Tibial artery (tissue), 4 donors: ENCODE data around the gene ATF6.

Source experiments
- DNase-seq, 2 donors: peaks; one replicate each; pipeline ENCODE4 v3.0.0-alpha.2; 2019
- H3K27ac ChIP-seq, 2 donors: fragments of 200-600 bp; sonication (generic) in 1 of 2; 1 replicate in 1 of 2; 2 replicates in 1 of 2; pipeline ENCODE4 v1.5.1; 2018 to 2019; ENCODE audit warnings: mild to moderate bottlenecking in 1 of 2
- H3K27me3 ChIP-seq, 2 donors: fragments of 200-600 bp; sonication (generic) in 1 of 2; one replicate each; pipeline versions ENCODE4 v1.5.1 to v1.6.0; 2016 to 2019
- H3K36me3 ChIP-seq, 3 donors: fragments of 200-600 bp; sonication (generic) in 2 of 3; one replicate each; pipeline ENCODE4 v1.5.1; 2016 to 2019; ENCODE audit warnings: mild to moderate bottlenecking in 2 of 3
- H3K4me1 ChIP-seq, 4 donors: fragments of 200-600 bp; sonication (generic) in 2 of 4; 1 replicate in 3 of 4; 2 replicates in 1 of 4; pipeline ENCODE4 v1.5.1; 2016 to 2019
- H3K4me3 ChIP-seq, 2 donors: fragments of 200-600 bp; sonication (generic) in 1 of 2; 1 replicate in 1 of 2; 2 replicates in 1 of 2; pipeline ENCODE4 v1.5.1; 2018 to 2019; ENCODE audit warnings: mild to moderate bottlenecking in 2 of 2
- H3K9me3 ChIP-seq, 3 donors: fragments of 200-600 bp; sonication (generic) in 1 of 3; one replicate each; pipeline ENCODE4 v1.5.1; 2016 to 2019
- intact Hi-C: fragments of 100-400 bp; cut with DNase I; formaldehyde crosslinking; loops from one replicate; pipeline ENCODE4 v1.15.0; 2023; ENCODE audit warnings: low total_unique reads
- TF ChIP-seq, protein P1 (sequence below), 2 experiments: fragments of 200-600 bp in 1 of 2; fragments of 450-650 bp in 1 of 2; IDR thresholded peaks; one replicate each; pipeline ENCODE4 v1.5.1; 2017 to 2019; ENCODE audit warnings: antibody characterized with exemption in 2 of 2, mild to moderate bottlenecking in 1 of 2, moderate library complexity in 1 of 2

ATF6 gene

DNA sequence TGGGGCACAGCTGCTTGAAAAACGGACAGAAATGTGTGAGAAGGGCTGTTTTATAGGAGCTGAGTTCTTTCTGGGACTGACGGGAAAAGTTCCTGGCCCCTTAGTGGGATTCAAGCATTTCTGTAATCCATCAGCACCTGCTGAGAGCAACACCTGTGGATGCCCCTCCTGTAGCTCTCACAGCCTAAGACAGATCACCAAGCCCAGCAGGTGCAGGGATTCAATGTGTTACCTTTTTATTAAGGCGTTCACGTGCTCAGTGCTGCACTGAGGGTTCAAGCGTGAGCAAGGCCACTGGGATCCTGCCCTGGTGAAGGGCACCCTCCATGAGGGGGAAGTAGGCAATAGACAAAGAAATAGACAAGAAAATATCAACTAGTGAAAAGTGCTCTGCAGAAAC, 242.7 kb downstream of the ATF6 start:
- Histone ChIP-seq H3K4me1 (peaks cover 0 to 60% (median 42%) of the 10 kb centered on the region in 4 donors), H3K9me3 (no peaks in the 10 kb centered on the region), H3K27ac (peak overlapping the region; percentile 69 to 79), H3K36me3 (peaks cover 4 to 16% (median 11%) of the 10 kb centered on the region in 3 donors), H3K27me3 (no peaks in the 10 kb centered on the region), H3K4me3 (no peak overlapping the region)
- no peak for DNase-seq
- TF ChIP-seq, protein P1, sequence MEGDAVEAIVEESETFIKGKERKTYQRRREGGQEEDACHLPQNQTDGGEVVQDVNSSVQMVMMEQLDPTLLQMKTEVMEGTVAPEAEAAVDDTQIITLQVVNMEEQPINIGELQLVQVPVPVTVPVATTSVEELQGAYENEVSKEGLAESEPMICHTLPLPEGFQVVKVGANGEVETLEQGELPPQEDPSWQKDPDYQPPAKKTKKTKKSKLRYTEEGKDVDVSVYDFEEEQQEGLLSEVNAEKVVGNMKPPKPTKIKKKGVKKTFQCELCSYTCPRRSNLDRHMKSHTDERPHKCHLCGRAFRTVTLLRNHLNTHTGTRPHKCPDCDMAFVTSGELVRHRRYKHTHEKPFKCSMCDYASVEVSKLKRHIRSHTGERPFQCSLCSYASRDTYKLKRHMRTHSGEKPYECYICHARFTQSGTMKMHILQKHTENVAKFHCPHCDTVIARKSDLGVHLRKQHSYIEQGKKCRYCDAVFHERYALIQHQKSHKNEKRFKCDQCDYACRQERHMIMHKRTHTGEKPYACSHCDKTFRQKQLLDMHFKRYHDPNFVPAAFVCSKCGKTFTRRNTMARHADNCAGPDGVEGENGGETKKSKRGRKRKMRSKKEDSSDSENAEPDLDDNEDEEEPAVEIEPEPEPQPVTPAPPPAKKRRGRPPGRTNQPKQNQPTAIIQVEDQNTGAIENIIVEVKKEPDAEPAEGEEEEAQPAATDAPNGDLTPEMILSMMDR (IDR thresholded peaks at IDR 0.05), result no peak
- intact Hi-C loops, result loop anchor here (5.0 kb wide), 1 partner anchor 41 kb away; no protein-coding TSS in a partner anchor

GRCh38 chr1:162009501-162010174, 243.5 kb downstream of the ATF6 start:
- intact Hi-C loops, result loop anchor here (5.0 kb wide), 1 partner anchor 42 kb away; no protein-coding TSS in a partner anchor
- peak in 1 of 2 donors; percentile 85 for DNase-seq
- peak overlapping the region; percentile 69 to 79 for H3K27ac ChIP-seq

GRCh38 chr1:162010175-162010506, 244.0 kb downstream of the ATF6 start:
- H3K4me3 ChIP-seq, result no peak overlapping the region
- intact Hi-C loops, result no loop called here
- TF ChIP-seq, protein P1 (IDR thresholded peaks at IDR 0.05), result no peak
- H3K36me3 ChIP-seq, result peaks cover 5 to 26% (median 19%) of the 10 kb centered on the region in 3 donors
- H3K27ac ChIP-seq, result peak overlapping the region; percentile 69 to 79
- no peaks in the 10 kb centered on the region for H3K27me3 ChIP-seq
- DNase-seq, result no peak
- peaks cover 0 to 49% (median 38%) of the 10 kb centered on the region in 4 donors for H3K4me1 ChIP-seq
- H3K9me3 ChIP-seq, result no peaks in the 10 kb centered on the region

More at GRCh38 chr1:162009501-162010174, 243.5 kb downstream of the ATF6 start:
- Histone ChIP-seq H3K27me3 (no peaks in the 10 kb centered on the region), H3K4me1 (peaks cover 0 to 52% (median 38%) of the 10 kb centered on the region in 4 donors), H3K9me3 (no peaks in the 10 kb centered on the region), H3K4me3 (no peak overlapping the region), H3K36me3 (peaks cover 4 to 24% (median 14%) of the 10 kb centered on the region in 3 donors)
- TF ChIP-seq, protein P1 (IDR thresholded peaks at IDR 0.05), result no peak

- DNase-seq, result no peak
- Histone ChIP-seq H3K27ac (peak overlapping the region; percentile 69 to 79), H3K9me3 (no peaks in the 10 kb centered on the region), H3K36me3 (peaks cover 5 to 21% (median 16%) of the 10 kb centered on the region in 3 donors), H3K4me1 (peaks cover 0 to 57% (median 38%) of the 10 kb centered on the region in 4 donors), H3K27me3 (no peaks in the 10 kb centered on the region), H3K4me3 (no peak overlapping the region)
- intact Hi-C loops, result no loop called here
- TF ChIP-seq, protein P1 (IDR thresholded peaks at IDR 0.05), result no peak
Measured at GRCh38 chr1:162011337-162012012, 245.4 kb downstream of the ATF6 start.

DNA sequence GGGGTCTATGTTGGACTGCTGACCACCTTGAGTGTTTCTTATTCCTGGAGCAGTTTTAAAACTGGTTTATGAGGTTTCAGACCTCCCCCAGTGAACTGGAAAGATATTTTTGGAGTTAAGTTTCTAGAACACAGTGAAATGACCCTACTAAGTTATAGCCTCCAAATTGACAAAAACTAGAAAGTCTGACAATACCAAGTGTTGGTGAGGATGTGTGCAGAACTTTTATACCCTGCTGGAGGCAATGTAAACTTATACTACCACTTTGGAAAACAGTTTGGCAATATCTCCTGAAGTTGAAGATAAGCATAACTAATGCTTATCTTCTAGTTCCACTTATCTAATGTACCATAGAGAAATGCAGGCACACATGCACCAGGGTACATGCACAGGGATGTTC, 247.2 kb downstream of the ATF6 start:
- peaks cover 0 to 60% (median 36%) of the 10 kb centered on the region in 4 donors for H3K4me1 ChIP-seq
- TF ChIP-seq, protein P1 (IDR thresholded peaks at IDR 0.05), result no peak
- H3K9me3 ChIP-seq, result no peaks in the 10 kb centered on the region
- peaks cover 13 to 38% (median 21%) of the 10 kb centered on the region in 3 donors for H3K36me3 ChIP-seq
- H3K27ac ChIP-seq, result peak overlapping the region in 1 of 2 donors; percentile 79
- H3K27me3 ChIP-seq, result no peaks in the 10 kb centered on the region
- no peak overlapping the region for H3K4me3 ChIP-seq
- no peak for DNase-seq
- intact Hi-C loops, result no loop called here
